ENCODE data around the gene SMIM20.

Gene SMIM20

GRCh38 chr4:25928379-25929297 lies 14.6 kb downstream of the SMIM20 start:
- DNase-seq, result peak; percentile 18

GRCh38 chr4:25929298-25929686 lies 15.3 kb downstream of the SMIM20 start:
- DNase-seq, result no peak

GRCh38 chr4:25930731-25931354 lies 16.8 kb downstream of the SMIM20 start:
- DNase-seq, result no peak

DNA sequence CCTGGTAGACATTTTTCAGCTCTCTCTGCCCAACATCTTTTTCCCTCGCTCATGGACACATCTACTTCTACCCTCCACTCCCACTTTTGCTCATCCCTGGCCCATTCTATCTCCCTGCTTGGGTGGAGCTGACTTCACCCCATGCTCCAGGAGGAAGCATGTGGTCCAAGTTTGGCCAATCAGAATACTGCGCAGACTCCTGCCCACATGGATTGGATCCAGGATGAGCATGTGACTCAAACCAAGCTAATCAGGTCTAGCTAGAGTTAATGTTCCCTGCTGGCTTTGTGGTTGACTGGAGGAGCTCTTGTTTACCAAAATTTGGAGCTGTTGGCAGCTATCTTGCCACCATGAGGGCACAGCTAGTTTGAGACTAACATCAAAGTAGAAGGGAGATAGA lies 22.7 kb downstream of the SMIM20 start:
- DNase-seq, result no peak

GRCh38 chr4:25937801-25938200 lies 23.8 kb downstream of the SMIM20 start:
- no peak for DNase-seq

- DNase-seq, result no peak
Measured at GRCh38 chr4:25938366-25938765, 24.3 kb downstream of the SMIM20 start.

- no peak for DNase-seq
Measured at GRCh38 chr4:25938787-25939186, 24.8 kb downstream of the SMIM20 start.

DNA sequence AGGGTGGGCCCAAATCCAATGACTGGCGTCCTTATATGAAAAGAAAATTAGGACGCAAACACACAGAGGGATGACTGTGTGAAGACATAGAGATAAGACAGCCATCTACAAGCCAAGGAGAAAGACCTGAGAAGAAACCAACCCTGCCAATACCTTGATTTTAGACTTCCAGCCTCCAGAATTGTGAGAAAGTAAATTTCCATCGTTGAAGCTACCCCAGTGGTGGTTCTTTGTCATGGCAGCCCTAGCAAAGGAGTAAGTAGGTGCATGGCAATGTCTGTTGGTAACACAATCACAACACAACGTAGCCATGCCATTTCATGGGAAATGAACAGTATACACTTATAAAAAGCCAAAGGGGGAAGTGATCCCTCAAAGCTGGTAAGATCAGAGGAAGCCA lies 25.3 kb downstream of the SMIM20 start:
- no peak for DNase-seq

GRCh38 chr4:25941457-25942221 lies 27.6 kb downstream of the SMIM20 start:
- no peak for DNase-seq

DNA sequence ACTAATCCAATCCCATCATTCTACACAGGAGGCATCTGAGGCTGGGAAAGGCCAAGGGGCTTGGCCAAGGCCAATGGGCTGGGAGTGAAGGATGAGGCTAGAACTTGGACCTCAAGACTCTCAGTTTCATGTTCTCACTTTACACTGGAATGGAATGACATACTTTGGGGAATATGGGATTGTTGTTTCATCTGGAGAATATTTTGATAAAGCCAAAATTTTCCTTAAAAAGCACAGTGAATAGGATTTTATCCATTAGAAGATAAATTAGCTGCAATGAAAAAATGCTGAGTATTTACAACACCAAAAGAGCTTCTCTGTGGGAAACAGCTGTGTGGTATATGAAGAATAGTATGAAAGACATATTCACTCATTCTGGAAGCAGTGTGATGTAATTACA lies 29.3 kb downstream of the SMIM20 start:
- no peak for DNase-seq

DNA sequence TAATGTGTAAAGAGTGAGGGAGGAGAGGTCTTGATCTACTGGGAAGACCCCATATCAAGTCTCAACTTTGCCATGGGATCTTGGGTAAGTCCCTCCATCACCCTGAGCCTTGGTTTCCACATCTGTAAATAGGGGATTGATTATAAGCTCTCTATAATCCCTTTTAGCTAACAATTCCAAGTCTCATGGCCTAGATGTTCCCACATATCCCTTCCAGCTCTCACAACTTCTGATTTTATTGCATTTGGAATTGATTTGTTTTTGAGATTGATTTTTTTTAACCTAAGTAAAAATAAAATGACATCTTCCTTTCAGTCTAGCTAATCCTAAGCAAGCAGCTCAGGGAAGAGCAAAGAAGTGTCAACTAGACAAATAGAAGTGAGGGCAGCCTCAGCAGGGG lies 29.8 kb downstream of the SMIM20 start:
- DNase-seq, result no peak

DNA sequence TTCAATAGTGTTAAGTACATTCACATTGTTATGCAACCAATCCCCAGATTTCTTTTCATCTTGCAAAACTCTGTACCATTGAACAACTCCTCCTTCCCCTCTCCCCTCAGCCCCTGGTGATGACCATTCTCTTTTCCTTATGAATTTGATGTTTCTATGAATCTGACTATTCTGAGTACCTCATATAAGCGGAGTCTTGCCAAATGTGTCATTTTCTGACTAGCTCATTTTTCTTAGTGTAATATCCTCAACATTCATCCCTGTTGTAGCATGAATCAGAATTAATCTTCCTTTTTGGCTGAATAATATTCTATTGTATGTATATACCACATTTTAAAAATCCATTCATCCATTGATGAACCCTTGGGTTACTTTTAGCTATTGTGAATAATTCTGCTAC lies 34.0 kb downstream of the SMIM20 start:
- DNase-seq, result no peak

GRCh38 chr4:25949173-25949748 lies 35.2 kb downstream of the SMIM20 start:
- peak; percentile 74 for DNase-seq

GRCh38 chr4:25949994-25950393 lies 36.0 kb downstream of the SMIM20 start:
- DNase-seq, result no peak

- no peak for DNase-seq
Measured at GRCh38 chr4:25950461-25951389, 36.7 kb downstream of the SMIM20 start.

GRCh38 chr4:25951390-25951952 lies 37.5 kb downstream of the SMIM20 start:
- DNase-seq, result no peak

- DNase-seq, result peak; percentile 28
Measured at GRCh38 chr4:25953740-25954139, 39.7 kb downstream of the SMIM20 start.

DNA sequence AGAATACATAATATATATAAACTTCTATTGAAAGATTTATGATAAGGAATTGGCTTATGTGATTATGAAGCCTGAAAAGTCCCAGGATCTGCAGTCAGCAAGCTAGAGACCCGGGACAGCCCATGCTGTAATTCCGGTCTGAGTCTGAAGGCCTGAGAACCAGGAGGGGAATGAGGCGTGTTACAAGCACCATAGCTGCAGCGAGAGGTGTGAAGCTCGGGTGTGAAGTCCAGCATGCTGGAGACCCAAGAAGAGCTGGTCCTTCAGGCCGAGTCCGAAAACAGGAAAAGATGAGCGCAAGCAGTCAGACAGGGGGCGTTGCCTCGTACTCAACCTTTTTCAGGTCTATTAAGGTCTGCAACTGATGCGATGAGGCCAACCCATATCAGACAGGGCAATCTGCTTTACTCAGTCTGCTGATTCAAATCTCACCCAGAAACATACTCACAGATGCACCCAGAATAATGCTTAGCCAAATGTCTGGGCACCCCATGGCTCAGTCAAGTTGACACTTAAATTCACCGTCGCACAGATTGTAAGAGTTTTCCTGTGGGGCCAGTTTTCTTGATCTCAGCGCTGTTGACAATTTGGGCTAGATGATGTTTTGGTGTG lies 40.4 kb downstream of the SMIM20 start:
- no peak for DNase-seq

DNA sequence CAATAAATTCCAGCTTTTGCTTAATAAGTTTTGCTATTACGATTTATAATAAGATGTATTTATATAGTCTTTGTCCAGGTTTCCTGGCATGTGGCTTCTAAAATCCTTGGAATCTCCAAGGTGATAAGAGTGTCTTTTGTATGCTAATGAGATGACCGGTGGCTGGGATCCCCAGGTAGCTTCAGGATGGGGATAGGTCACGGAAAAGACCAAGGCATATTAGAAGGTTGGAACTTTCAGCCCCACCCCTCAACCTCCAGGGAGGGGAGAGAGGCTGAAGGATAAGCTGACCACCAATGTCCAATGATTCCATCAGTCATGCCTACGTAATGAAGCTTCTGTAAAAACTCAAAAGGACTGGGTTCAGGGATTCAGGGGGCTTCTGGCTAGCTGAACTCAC lies 41.7 kb downstream of the SMIM20 start:
- no peak for DNase-seq

- no peak for DNase-seq
Measured at GRCh38 chr4:25956260-25956659, 42.2 kb downstream of the SMIM20 start.

- DNase-seq, result no peak
Measured at GRCh38 chr4:25958110-25958509, 44.1 kb downstream of the SMIM20 start.
